Pulmonary artery endothelial cell (primary cell): ENCODE measurements around the gene MYMK. TPM values are rescaled to one million over a fixed set of nuclear protein-coding genes. Genes with fewer than 3 reads are reported as not detected.

ENCODE experiments used
- DNase-seq: peaks from one replicate; pipeline ENCODE4 v3.0.0-alpha.2; 2011; ENCODE audit warnings: low read depth, low spot score
- total RNA-seq: library from RNA; depleted of rRNA; stranded (reverse); fragments of >200 nt; gene quantifications from 2 replicates; pipeline ENCODE4 v1.2.3, GENCODE V29; 2014

The MYMK gene
- total RNA-seq, 1 donor from 2014 or later: not detected

DNA sequence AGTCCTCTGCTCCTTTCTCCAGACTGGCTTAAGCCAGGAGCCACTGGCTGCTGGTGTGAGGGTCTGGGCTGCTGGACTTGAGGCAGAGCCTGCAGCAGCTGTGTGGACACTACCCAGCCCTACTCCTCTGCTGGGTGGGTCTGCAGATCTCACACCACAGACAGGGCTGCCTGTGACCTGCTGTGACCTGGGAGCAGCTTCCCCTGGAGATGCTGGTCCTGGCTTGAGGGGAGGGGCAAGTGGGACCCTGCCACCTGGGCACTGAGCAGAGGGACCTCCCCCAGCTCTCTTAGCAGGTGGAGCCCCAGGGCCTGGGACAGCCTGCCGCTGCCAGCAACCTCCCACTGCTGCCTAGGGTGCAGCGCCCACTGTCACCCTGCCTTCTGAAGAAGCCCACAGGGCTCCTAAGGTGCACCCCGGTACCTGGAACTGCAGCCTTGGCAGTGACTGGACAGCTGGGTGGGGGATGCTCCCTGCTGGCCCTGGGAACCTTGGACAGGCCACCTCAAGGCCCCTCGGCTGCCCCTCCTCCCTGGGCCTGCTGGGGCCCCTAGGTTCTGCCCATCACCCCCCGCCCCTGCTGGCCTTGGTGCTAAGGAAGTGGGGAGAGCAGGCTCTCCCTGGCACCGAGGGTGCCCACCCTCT is 55.9 kb downstream of the MYMK start:
- no peak for DNase-seq

DNA sequence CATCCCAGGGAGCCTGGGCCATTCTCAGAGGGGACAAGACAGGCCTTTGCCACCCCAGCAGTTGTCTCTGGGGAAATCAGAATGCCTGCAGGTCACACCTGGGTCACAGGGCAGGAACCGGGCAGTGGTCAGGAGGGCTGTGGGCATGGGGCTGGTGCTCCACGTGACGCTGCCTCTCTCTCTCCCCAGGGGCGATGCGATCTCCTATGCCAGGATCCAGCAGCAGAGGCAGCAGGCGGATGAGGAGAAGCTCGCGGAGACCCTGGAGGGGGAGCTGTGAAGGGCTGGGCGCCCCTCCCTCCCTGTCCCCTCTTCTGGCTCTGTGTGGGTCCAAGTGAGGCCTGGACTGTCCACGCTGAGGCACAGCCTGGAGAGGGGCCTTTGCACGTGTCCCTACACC is 56.4 kb downstream of the MYMK start:
- DNase-seq: no peak

DNA sequence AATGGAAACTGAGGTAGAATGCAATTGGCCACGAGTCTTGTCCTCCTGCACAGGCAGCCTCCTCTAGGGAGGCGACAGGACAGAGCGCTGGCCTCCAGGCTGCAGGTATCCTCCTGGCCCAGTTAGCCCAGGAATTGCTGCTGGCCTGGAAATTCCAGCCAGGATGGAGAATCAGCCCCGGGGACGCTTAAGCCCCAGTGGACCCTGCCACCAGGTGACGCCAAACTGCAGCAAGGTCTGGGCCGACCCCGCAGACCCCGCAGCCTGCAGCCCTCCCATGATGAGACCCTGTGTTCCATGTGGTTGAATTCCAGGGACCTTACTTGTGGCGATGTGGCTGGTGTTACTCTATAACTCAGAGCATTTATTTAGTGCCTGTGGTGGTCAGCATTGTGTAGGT is 57.7 kb downstream of the MYMK start:
- DNase-seq: no peak

DNA sequence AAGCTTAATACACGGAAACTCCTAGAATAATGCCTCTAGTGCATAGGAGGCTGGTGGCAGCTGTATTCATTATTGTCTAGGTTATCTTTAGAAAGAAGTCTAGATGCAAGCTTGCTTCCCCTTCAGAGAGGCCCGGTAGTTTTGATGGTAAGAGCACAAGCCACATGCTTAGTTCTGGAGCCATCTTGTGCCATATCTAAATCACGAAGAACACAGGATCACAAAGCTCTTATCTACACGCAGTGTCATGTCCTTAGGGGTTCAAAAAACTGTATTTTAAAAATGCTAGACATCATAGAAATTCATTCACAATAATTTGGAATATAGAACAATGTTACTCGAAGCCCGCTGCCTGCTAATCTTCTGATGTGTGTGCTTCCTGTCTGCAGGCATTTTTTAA is 58.8 kb downstream of the MYMK start:
- DNase-seq: no peak

DNA sequence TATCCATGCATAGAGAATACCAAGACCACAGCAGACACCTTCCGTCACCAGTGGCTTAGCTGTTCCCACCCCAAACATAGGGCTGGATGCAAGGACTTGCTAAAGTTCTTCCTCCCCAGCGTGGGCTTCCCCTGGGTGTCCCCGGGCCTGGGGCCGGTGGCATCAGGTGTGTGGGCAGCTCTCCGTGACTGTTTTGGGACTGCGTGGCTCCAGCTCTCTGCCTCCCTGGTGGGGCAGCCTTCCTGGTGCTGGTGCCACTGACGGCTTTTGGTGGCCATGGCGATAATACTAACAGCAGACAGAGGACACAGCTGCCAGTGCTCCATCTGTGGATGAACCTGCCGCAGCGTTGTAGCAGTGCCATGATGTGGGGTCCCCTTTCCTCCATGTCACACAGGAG is 60.1 kb downstream of the MYMK start:
- no peak for DNase-seq

Other genes starting within 250 kb of the MYMK start
- gene ABO, start 249.8 kb downstream of the MYMK start, total RNA-seq: not detected in 2 replicates
- gene SURF6, start 188.8 kb downstream of the MYMK start, total RNA-seq: 12.8 and 13.4 TPM in 2 replicates
- 17.7 and 18.4 TPM in 2 replicates for gene MED22, start 176.8 kb downstream of the MYMK start, total RNA-seq
- gene RPL7A, start 176.7 kb downstream of the MYMK start, total RNA-seq: 2,356 and 2,883 TPM in 2 replicates
- gene SURF1, start 168.5 kb downstream of the MYMK start, total RNA-seq: 18.4 and 25.4 TPM in 2 replicates
- 17.5 and 19.8 TPM in 2 replicates for gene SURF2, start 168.4 kb downstream of the MYMK start, total RNA-seq
- 525 and 553 TPM in 2 replicates for gene SURF4, start 148.9 kb downstream of the MYMK start, total RNA-seq
- 0.46 and 0.81 TPM in 2 replicates for gene STKLD1, start 148.6 kb downstream of the MYMK start, total RNA-seq
- gene REXO4, start 106.9 kb downstream of the MYMK start, total RNA-seq: 20.1 and 26.8 TPM in 2 replicates
- 0.53 and 0.66 TPM in 2 replicates for gene ADAMTS13, start 102.6 kb downstream of the MYMK start, total RNA-seq
- 6.1 and 8.2 TPM in 2 replicates for gene CACFD1, start 65.0 kb downstream of the MYMK start, total RNA-seq
- 36.0 and 42.3 TPM in 2 replicates for gene SLC2A6, start 45.9 kb downstream of the MYMK start, total RNA-seq
- gene ADAMTSL2, start 9.7 kb upstream of the MYMK start, total RNA-seq: not detected in 2 replicates
- gene FAM163B, start 84.4 kb upstream of the MYMK start, total RNA-seq: not detected in 2 replicates
- not detected in 2 replicates for gene DBH, start 111.4 kb upstream of the MYMK start, total RNA-seq
- gene SARDH, start 213.4 kb upstream of the MYMK start, total RNA-seq: 0.20 and 0.35 TPM in 2 replicates